ENCODE data around the gene CWC15. TPM values are rescaled to one million over a fixed set of nuclear protein-coding genes. Genes with fewer than 3 reads are reported as not detected.

CWC15 gene
- total RNA-seq (2011; cell fraction: chromatin; rRNA removed; ENCODE audit: low replicate concordance), result 30.9 and 73.8 TPM in 2 replicates
- total RNA-seq (2011; cell fraction: nucleolus; rRNA removed), result 19.8 and 23.0 TPM in 2 replicates
- total RNA-seq (2011; cell fraction: nucleoplasm; rRNA removed), result 38.5 and 46.6 TPM in 2 replicates
- 47.3 and 61.6 TPM in 2 replicates for total RNA-seq (2014; rRNA removed)
- 89.2 and 101 TPM in 2 replicates for total RNA-seq (2014; rRNA removed; fragmentation: Illumina TruSeq; extraction: Trizol)
- 93.9 and 95.8 TPM in 2 replicates for total RNA-seq (2015; rRNA removed; fragmentation: Illumina TruSeq; extraction: Trizol)
- 61.6 and 76.0 TPM in 2 replicates for total RNA-seq (2021)
- polyA plus RNA-seq (2011; rRNA removed), result 64.6 and 74.8 TPM in 2 replicates
- 7.5 and 17.8 TPM in 2 replicates for polyA plus RNA-seq (2011; cell fraction: cytosol; rRNA removed)
- polyA plus RNA-seq (2011; cell fraction: nucleus; rRNA removed), result 39.0 and 71.6 TPM in 2 replicates
- polyA plus RNA-seq (2012), result 60.8 and 68.8 TPM in 2 replicates
- 80.4 and 96.8 TPM in 2 replicates for polyA plus RNA-seq (2014; fragmentation: Illumina TruSeq; extraction: Trizol)
- 100 to 1,000 TPM; 128 to 168 TPM for polyA plus RNA-seq (2014; fragmentation: Nextera tagmentation; extraction: Ambion mirVana)
- 63.2 and 65.9 TPM in 2 replicates for polyA plus RNA-seq (2014; rRNA removed)
- 44.0 and 51.2 TPM in 2 replicates for polyA minus RNA-seq (2011; rRNA and poly(A)+ RNA removed)
- polyA minus RNA-seq (2011; cell fraction: cytosol; rRNA and poly(A)+ RNA removed), result 13.2 and 21.4 TPM in 2 replicates
- polyA minus RNA-seq (2011; cell fraction: nucleus; rRNA and poly(A)+ RNA removed), result 31.8 and 70.3 TPM in 2 replicates
- percentile 95 among the genes with signal in this experiment for Bru-seq, nascent RNA
- percentile 89 among the genes with signal in this experiment for BruChase-seq, experiment 1, labeled RNA remaining after a 2-hour chase
- BruChase-seq, experiment 2, labeled RNA remaining after a 6-hour chase, result percentile 89 among the genes with signal in this experiment
- long read RNA-seq, experiment 1, transcript CWC15-201 (7 exons, 1,576 nt), result major isoform, 94 of 106 reads
- long read RNA-seq, experiment 1, partial matches to known transcripts, result 6 of 106 reads
- long read RNA-seq, experiment 1, other reads (novel, unspliced or antisense), result 6 of 106 reads
- long read RNA-seq, experiment 2, transcript CWC15-201 (7 exons, 1,576 nt), result major isoform, 54 of 96 reads
- long read RNA-seq, experiment 2, partial matches to known transcripts, result 23 of 96 reads
- long read RNA-seq, experiment 2, other reads (novel, unspliced or antisense), result 17 of 96 reads
- long read RNA-seq, experiment 3, transcript CWC15-201 (7 exons, 1,576 nt), result major isoform, 40 of 69 reads
- long read RNA-seq, experiment 3, transcript CWC15-202 (4 exons, 905 nt), result minor isoform, 7 of 69 reads
- long read RNA-seq, experiment 3, partial matches to known transcripts, result 21 of 69 reads
- long read RNA-seq, experiment 3, other reads (novel, unspliced or antisense), result 1 of 69 reads

DNA sequence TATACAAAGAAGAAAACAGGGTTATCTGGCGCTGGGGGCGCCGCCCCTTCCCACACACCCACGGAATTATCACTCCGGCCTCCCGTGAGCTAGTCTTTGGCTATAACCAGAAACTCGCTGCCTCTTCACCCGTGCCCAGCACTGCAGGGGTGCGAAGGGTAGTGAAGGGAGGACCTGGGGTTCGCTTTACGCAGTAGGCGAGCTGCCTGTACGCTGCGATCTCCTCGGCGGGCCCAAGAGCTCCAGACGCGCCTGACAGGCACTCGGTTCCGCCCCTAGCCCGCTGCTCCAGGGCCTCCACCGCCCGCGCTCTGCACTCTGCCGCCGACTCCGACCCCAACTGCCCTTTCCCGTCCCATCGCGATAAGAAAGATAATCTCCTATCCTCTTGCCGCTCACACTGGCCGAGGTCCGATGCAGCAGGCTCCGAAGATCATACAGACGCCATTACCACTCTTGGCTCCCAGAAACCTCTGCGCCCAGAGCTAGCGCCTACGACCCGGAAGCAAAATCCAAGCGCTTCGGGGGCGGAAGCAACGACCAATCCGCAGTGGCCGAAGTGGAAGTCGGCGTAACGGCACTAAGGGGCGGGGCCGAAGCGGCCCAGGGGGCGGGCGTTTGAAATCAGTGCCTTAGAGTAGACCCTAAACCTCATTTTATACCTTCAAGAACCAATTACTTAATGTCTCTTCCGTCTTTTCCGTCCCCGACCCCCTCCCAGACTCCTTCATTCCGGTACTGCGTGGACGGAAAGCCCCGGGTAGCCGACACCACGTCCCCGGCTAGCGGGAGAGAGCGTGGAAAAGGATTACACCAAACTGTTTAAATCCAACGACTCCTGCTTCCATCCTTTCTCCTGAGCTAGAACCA, at the start of gene CWC15, which contains the start of gene KDM4D:
CWC15 (minus strand) TSS at position 458 of the 870 bp plus-strand sequence. CDS start 1,371 bp downstream, outside the sequence.
KDM4D (plus strand) TSS at position 611 of the 870 bp plus-strand sequence. CDS start 23,664 bp downstream, outside the sequence.
- Histone ChIP-seq H3K9me3 (replicated peaks; ENCODE audit: control insufficient read depth, insufficient read depth, low read depth, low read length) (no peaks in the 10 kb centered on the region), H3K79me2 (ENCODE audit: control insufficient read depth, insufficient read depth, low read length) (peaks cover 19% of the 10 kb centered on the region), H3K27me3 (ENCODE audit: control insufficient read depth in 2 of 2, insufficient read depth in 2 of 2, low read length in 2 of 2) (no peaks in the 10 kb centered on the region), H2AFZ (ENCODE audit: low read depth, low read length) (peak within 1 kb of the TSS; percentile 95), H3K4me2 (ENCODE audit: insufficient read depth, low read length) (peak within 1 kb of the TSS; percentile 95), H4K20me1 (replicated peaks; ENCODE audit: control insufficient read depth, insufficient read depth, low read length) (no peaks in the 10 kb centered on the region), H3K4me1 (replicated peaks in 1 of 2; ENCODE audit: control insufficient read depth in 2 of 2, insufficient read depth in 2 of 2, low read length in 2 of 2) (peaks cover 0 to 8% of the 10 kb centered on the region in 2 experiments; a peak in 2 of 5 replicates), H3K9ac (ENCODE audit: insufficient read depth in 1 of 2, low read depth in 2 of 2, low read length in 2 of 2) (peak within 1 kb of the TSS; percentile 91 to 99), H3K36me3 (ENCODE audit: control insufficient read depth, insufficient read depth, low read length) (peaks cover 41% of the 10 kb centered on the region), H3K4me3 (peak within 1 kb of the TSS; percentile 86), H3K9me1 (ENCODE audit: control insufficient read depth, insufficient read depth, low read length) (no peaks in the 10 kb centered on the region), H3K27ac (ENCODE audit: extremely low read depth, low read depth, low read length) (peak within 1 kb of the TSS; percentile 83)
- TSS peak; percentile 62 for BruUV-seq (replicated peaks)
- ATAC-seq, result peak; percentile 100
- peak; percentile 89 for FAIRE-seq
- in situ Hi-C loops (cut with MboI), result no loop called here
- intact Hi-C loops (cut with micrococcal nuclease), result loop anchor here (5.0 to 10.0 kb wide), 3 partner anchors 59 to 174 kb away; partner anchors contain the start of gene SRSF8
- peak; percentile 94 to 97 (median 95) for DNase-seq (ENCODE audit: extremely low read depth in 1 of 4, low spot score in 3 of 4)
- ChIA-PET CTCF (ENCODE audit: low intra/inter-chr PET ratio) (no interaction called here), POLR2A (interaction anchor here (0.5 to 1.6 kb wide), 11 partner anchors 9 to 705 kb away, joined by 3 to 18 read pairs (median 3); no protein-coding TSS in a partner anchor)
- WGBS (ENCODE audit: insufficient coverage, low coverage, missing lambda C conversion rate), result under 1% methylated on average over 61 of the region's 66 CpGs
- TF ChIP-seq ETV1 (tag; conservative IDR thresholded peaks at IDR 0.05; ENCODE audit: low read depth) (0 out of 2 replicates have a peak, but pooled peaks have one; percentile 5), ZFP36 (IDR thresholded peaks at IDR 0.05; ENCODE audit: low read depth, low read length, partially characterized antibody) (no peak), SIX5 (IDR thresholded peaks at IDR 0.05; ENCODE audit: borderline replicate concordance in 1 of 2, insufficient read depth in 1 of 2, low read depth in 1 of 2, low read length in 2 of 2) (peak in 1 of 2 experiments; percentile 37; a peak in 1 of 4 replicates), NR2C2 (CRISPR knock-in tag; IDR thresholded peaks at IDR 0.05) (peak; percentile 99), NR2C2 (tag; IDR thresholded peaks at IDR 0.05) (peak; percentile 100), HDAC1 (IDR thresholded peaks at IDR 0.05) (peak in 1 of 2 experiments; percentile 84; a peak in 2 of 4 replicates), POLR2AphosphoS2 (IDR thresholded peaks at IDR 0.05; ENCODE audit: low read length) (0 out of 2 replicates have a peak, but pooled peaks have one; percentile 47), ZFX (CRISPR knock-in tag; IDR thresholded peaks at IDR 0.05) (peak; percentile 92), KDM5B (IDR thresholded peaks at IDR 0.05; ENCODE audit: insufficient replicate concordance, low read depth, low read length) (peak; percentile 85), FOXA1 (IDR thresholded peaks at IDR 0.05; ENCODE audit: borderline replicate concordance) (no peak)
- TF ChIP-seq, protein P1, sequence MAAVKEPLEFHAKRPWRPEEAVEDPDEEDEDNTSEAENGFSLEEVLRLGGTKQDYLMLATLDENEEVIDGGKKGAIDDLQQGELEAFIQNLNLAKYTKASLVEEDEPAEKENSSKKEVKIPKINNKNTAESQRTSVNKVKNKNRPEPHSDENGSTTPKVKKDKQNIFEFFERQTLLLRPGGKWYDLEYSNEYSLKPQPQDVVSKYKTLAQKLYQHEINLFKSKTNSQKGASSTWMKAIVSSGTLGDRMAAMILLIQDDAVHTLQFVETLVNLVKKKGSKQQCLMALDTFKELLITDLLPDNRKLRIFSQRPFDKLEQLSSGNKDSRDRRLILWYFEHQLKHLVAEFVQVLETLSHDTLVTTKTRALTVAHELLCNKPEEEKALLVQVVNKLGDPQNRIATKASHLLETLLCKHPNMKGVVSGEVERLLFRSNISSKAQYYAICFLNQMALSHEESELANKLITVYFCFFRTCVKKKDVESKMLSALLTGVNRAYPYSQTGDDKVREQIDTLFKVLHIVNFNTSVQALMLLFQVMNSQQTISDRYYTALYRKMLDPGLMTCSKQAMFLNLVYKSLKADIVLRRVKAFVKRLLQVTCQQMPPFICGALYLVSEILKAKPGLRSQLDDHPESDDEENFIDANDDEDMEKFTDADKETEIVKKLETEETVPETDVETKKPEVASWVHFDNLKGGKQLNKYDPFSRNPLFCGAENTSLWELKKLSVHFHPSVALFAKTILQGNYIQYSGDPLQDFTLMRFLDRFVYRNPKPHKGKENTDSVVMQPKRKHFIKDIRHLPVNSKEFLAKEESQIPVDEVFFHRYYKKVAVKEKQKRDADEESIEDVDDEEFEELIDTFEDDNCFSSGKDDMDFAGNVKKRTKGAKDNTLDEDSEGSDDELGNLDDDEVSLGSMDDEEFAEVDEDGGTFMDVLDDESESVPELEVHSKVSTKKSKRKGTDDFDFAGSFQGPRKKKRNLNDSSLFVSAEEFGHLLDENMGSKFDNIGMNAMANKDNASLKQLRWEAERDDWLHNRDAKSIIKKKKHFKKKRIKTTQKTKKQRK (IDR thresholded peaks at IDR 0.05; ENCODE audit: borderline replicate concordance, low read depth, low read length), result no peak
